ENCODE measurements around the gene SPATC1L.
"Not testable (repeated sequence)": the region's sequence is repeated elsewhere in the genome, so short reads cannot be mapped to it uniquely, and the experiment has no call there.

The SPATC1L gene

DNA sequence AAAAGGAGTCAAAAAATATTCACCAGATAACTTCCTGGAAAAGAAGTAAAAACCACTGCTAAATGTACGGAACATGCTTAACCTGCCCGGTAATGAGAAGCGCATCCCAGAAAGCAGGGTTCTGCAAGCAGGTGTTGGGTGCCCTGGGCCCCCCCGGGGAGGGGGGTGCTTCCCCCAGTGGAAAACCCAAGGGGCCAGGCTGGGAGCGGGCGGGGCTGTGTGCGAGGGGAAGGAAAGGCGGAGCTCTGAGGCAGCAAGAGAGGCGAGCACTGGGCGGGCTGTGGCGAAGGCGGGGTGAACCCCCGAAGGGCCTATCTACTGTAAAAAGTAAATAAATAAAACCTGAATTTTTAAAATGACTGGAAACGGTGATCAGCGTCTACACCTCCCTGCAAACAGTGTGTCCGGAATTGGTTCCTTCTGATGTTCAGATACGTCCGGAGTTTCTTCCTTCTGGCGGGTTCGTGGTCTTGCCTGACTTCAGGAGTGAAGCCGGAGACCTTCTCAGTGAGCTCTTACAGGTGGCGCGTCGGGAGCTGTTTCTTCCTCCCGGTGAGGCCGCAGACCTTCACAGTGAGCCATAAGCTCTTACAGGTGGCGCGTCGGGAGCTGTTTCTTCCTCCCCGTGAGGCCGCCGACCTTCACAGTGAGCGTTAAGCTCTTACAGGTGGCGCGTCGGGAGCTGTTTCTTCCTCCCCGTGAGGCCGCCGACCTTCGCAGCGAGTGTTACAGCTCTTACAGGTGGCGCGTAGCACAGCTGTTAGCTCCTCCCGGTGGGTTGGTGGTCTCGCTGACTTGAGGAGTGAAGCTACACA, 42.3 kb downstream of the SPATC1L start:
- no peak overlapping the region for H3K27ac ChIP-seq (ENCODE audit: insufficient read depth, low read length, poor library complexity, severe bottlenecking)
- H3K4me3 ChIP-seq (ENCODE audit: insufficient read depth, low read depth, low read length, poor library complexity, severe bottlenecking) = no peak overlapping the region
- H3K9me3 ChIP-seq (ENCODE audit: control insufficient read depth, low read length) = no peaks in the 10 kb centered on the region
- no peak for DNase-seq
- H3K27me3 ChIP-seq (replicated peaks; ENCODE audit: control insufficient read depth, insufficient read depth, low read length, poor library complexity, severe bottlenecking) = no peaks in the 10 kb centered on the region
- no peaks in the 10 kb centered on the region for H3K4me1 ChIP-seq (ENCODE audit: control insufficient read depth, insufficient read depth, low read length, poor library complexity, severe bottlenecking)
- H3K36me3 ChIP-seq (ENCODE audit: control insufficient read depth, insufficient read depth, low read length) = no peaks in the 10 kb centered on the region

DNA sequence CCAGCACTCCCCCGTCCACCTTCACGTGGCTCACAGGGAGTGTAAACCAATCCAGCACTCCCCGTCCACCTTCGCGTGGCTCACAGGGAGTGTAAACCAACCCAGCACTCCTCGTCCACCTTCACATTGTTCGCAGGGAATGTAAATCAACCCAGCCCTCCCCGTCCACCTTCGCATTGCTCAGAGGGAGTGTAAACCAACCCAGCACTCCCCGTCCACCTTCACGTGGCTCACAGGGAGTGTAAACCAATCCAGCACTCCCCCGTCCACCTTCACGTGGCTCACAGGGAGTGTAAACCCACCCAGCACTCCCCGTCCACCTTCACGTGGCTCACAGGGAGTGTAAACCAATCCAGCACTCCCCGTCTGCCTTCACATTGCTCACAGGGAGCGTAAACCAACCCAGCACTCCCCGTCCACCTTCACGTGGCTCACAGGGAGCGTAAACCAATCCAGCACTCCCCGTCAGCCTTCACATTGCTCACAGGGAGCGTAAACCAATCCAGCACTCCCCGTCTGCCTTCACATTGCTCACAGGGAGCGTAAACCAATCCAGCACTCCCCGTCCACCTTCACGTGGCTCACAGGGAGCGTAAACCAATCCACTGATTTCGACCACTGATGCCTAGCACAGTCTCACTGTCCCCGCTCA, 43.8 kb downstream of the SPATC1L start:
- H3K4me1 ChIP-seq (ENCODE audit: control insufficient read depth, insufficient read depth, low read length, poor library complexity, severe bottlenecking); H3K27me3 ChIP-seq (replicated peaks; ENCODE audit: control insufficient read depth, insufficient read depth, low read length, poor library complexity, severe bottlenecking); H3K27ac ChIP-seq (ENCODE audit: insufficient read depth, low read length, poor library complexity, severe bottlenecking); H3K4me3 ChIP-seq (ENCODE audit: insufficient read depth, low read depth, low read length, poor library complexity, severe bottlenecking); DNase-seq; H3K36me3 ChIP-seq (ENCODE audit: control insufficient read depth, insufficient read depth, low read length); H3K9me3 ChIP-seq (ENCODE audit: control insufficient read depth, low read length): not testable (repeated sequence)

DNA sequence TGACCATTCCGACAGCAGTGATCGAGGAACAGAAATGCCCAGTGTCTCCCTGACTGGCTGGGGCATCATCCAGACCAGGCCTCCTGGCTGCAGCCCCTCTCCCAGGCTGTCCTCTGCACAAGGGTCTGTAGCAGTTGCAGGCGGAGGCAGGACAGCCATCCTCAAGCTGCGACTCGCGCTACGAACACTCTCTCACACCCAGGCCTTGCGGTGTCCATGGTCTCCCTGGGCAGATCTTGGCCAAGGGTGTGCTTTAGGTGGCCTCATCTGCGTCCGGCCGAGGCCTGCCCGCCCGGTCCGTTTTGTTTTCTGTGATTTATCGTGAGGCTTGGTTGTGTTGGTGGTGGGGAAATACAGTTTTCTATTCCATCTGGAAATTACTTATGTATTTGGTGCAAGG, 44.6 kb downstream of the SPATC1L start:
- Histone ChIP-seq H3K36me3 (ENCODE audit: control insufficient read depth, insufficient read depth, low read length) (no peaks in the 10 kb centered on the region), H3K4me1 (ENCODE audit: control insufficient read depth, insufficient read depth, low read length, poor library complexity, severe bottlenecking) (no peaks in the 10 kb centered on the region), H3K9me3 (ENCODE audit: control insufficient read depth, low read length) (no peaks in the 10 kb centered on the region), H3K4me3 (ENCODE audit: insufficient read depth, low read depth, low read length, poor library complexity, severe bottlenecking) (no peak overlapping the region), H3K27me3 (replicated peaks; ENCODE audit: control insufficient read depth, insufficient read depth, low read length, poor library complexity, severe bottlenecking) (no peaks in the 10 kb centered on the region), H3K27ac (ENCODE audit: insufficient read depth, low read length, poor library complexity, severe bottlenecking) (no peak overlapping the region)
- no peak for DNase-seq

DNA sequence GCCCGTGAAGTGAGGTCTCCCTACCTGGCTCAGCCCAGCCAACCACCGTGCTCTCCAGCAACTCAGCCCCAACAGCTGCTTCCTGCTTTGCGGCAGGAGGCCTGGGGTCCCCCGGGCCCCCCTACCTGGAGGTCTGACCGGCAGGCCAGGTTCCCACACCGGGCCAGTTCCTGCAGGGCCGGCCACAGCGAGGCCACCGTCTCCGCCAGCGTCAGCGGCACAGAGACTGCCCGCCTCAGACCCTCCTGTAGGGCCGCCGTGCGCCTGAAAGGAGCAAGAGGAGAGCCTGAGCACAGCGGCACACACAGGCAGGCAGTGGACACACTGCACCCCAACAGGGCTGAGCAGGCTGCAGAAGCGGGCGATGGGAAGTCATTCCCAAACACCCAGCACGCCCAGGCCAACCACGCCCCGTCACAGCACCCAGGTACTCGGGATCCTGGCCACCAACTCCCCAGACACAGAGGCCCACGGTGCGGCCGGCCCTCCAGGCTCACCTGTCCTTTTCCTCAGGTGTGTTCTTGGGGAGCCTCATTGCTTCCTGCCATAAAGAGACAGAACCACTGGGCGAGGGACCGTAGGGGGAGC, 45.8 kb downstream of the SPATC1L start:
- Histone ChIP-seq H3K4me3 (ENCODE audit: insufficient read depth, low read depth, low read length, poor library complexity, severe bottlenecking) (no peak overlapping the region), H3K36me3 (ENCODE audit: control insufficient read depth, insufficient read depth, low read length) (no peaks in the 10 kb centered on the region), H3K4me1 (ENCODE audit: control insufficient read depth, insufficient read depth, low read length, poor library complexity, severe bottlenecking) (no peaks in the 10 kb centered on the region), H3K9me3 (ENCODE audit: control insufficient read depth, low read length) (no peaks in the 10 kb centered on the region), H3K27me3 (replicated peaks; ENCODE audit: control insufficient read depth, insufficient read depth, low read length, poor library complexity, severe bottlenecking) (no peaks in the 10 kb centered on the region), H3K27ac (ENCODE audit: insufficient read depth, low read length, poor library complexity, severe bottlenecking) (no peak overlapping the region)
- no peak for DNase-seq

DNA sequence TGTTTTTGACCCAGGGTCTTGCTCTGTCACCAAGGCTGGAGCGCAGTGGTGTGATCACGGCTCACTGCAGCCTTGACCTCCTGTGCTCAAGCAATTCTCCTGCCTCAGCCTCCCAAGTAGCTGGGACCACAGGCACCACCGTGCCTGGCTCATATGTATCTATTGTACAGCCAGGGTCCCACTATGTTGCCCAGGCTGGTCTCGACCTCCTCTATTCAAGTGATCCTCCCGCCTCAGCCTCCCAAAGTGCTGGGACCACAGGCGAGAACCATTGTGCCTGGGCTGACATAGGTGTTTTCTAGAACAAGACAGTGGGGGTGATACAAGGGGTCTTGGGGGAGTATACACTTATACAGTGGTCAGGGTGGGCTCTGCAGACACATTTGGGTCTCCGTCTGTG, 46.4 kb downstream of the SPATC1L start:
- H3K36me3 ChIP-seq (ENCODE audit: control insufficient read depth, insufficient read depth, low read length) = no peaks in the 10 kb centered on the region
- H3K27me3 ChIP-seq (replicated peaks; ENCODE audit: control insufficient read depth, insufficient read depth, low read length, poor library complexity, severe bottlenecking) = no peaks in the 10 kb centered on the region
- DNase-seq = no peak
- H3K27ac ChIP-seq (ENCODE audit: insufficient read depth, low read length, poor library complexity, severe bottlenecking) = no peak overlapping the region
- no peaks in the 10 kb centered on the region for H3K9me3 ChIP-seq (ENCODE audit: control insufficient read depth, low read length)
- no peaks in the 10 kb centered on the region for H3K4me1 ChIP-seq (ENCODE audit: control insufficient read depth, insufficient read depth, low read length, poor library complexity, severe bottlenecking)
- H3K4me3 ChIP-seq (ENCODE audit: insufficient read depth, low read depth, low read length, poor library complexity, severe bottlenecking) = no peak overlapping the region

DNA sequence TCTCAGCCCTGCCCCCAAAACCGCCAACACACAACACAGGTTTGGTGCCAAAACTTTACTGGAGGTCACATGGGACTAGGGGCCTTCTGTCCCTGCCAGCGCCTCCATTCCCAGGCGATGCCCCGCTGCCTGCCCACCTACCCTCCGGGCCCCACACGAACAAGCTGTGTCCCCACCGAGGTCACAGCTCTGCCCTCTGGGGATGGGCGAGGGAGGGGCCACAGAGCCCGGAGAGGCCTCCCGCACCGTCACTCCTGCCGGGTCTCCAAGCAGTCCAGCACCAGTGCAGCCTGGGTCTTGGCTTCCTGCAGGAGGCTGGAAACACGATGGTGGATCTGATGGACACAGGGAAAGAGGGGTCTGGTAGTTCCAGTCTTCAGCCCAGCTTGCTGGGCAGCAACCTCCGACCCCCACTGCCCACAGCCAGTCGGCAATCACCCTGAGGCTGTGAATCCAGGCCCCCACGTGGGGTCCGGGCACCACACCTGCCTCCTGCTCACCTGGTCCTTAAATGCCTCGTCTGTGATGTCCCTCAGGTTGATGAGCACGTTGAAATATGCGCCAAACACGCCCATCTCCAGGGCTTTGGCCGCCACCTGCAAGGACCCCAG, 47.4 kb downstream of the SPATC1L start:
- Histone ChIP-seq H3K27ac (ENCODE audit: insufficient read depth, low read length, poor library complexity, severe bottlenecking) (no peak overlapping the region), H3K4me3 (ENCODE audit: insufficient read depth, low read depth, low read length, poor library complexity, severe bottlenecking) (no peak overlapping the region), H3K27me3 (replicated peaks; ENCODE audit: control insufficient read depth, insufficient read depth, low read length, poor library complexity, severe bottlenecking) (no peaks in the 10 kb centered on the region), H3K4me1 (ENCODE audit: control insufficient read depth, insufficient read depth, low read length, poor library complexity, severe bottlenecking) (no peaks in the 10 kb centered on the region), H3K36me3 (ENCODE audit: control insufficient read depth, insufficient read depth, low read length) (no peaks in the 10 kb centered on the region), H3K9me3 (ENCODE audit: control insufficient read depth, low read length) (no peaks in the 10 kb centered on the region)
- DNase-seq = no peak

DNA sequence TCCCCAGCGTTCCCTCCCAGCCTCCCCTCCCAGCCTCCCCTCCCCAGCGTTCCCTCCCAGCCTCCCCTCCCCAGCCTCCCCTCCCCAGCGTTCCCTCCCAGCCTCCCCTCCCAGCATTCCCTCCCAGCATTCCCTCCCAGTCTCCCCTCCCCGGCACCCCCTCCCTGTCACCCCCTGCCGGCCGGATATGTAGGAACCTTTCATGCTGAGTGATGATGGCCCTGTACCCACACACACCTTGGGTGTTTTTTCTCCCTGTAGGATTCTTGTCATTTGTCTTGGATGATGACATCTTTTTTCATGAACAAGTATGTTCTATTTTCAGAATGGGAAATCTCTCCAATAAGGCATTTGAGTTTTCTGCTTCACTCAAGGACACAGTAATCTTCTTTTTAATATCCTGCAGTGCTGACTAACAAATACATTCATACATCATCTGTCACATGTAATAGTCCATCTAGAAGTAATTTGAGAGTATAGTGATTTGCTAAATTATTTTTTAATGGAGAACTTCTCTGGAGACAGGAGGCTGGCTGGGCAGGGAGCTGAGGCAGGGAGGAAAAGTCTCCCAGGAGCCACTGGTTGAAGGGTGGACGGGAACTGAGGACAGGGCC, 48.4 kb downstream of the SPATC1L start:
- Histone ChIP-seq H3K27ac (ENCODE audit: insufficient read depth, low read length, poor library complexity, severe bottlenecking) (no peak overlapping the region), H3K27me3 (replicated peaks; ENCODE audit: control insufficient read depth, insufficient read depth, low read length, poor library complexity, severe bottlenecking) (no peaks in the 10 kb centered on the region), H3K9me3 (ENCODE audit: control insufficient read depth, low read length) (no peaks in the 10 kb centered on the region), H3K36me3 (ENCODE audit: control insufficient read depth, insufficient read depth, low read length) (no peaks in the 10 kb centered on the region), H3K4me3 (ENCODE audit: insufficient read depth, low read depth, low read length, poor library complexity, severe bottlenecking) (no peak overlapping the region), H3K4me1 (ENCODE audit: control insufficient read depth, insufficient read depth, low read length, poor library complexity, severe bottlenecking) (no peaks in the 10 kb centered on the region)
- no peak for DNase-seq

DNA sequence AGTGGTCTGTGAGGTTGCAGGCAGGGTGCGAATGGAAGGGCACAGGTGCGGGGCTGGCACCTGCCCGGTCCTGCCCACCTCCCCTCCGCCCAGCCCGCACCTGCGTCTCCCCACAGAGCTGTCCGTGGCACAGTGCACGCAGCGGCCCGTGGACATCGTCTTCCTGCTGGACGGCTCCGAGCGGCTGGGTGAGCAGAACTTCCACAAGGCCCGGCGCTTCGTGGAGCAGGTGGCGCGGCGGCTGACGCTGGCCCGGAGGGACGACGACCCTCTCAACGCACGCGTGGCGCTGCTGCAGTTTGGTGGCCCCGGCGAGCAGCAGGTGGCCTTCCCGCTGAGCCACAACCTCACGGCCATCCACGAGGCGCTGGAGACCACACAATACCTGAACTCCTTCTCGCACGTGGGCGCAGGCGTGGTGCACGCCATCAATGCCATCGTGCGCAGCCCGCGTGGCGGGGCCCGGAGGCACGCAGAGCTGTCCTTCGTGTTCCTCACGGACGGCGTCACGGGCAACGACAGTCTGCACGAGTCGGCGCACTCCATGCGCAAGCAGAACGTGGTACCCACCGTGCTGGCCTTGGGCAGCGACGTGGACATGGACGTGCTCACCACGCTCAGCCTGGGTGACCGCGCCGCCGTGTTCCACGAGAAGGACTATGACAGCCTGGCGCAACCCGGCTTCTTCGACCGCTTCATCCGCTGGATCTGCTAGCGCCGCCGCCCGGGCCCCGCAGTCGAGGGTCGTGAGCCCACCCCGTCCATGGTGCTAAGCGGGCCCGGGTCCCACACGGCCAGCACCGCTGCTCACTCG, 52.2 kb downstream of the SPATC1L start:
- Histone ChIP-seq H3K36me3 (ENCODE audit: control insufficient read depth, insufficient read depth, low read length) (no peaks in the 10 kb centered on the region), H3K4me3 (ENCODE audit: insufficient read depth, low read depth, low read length, poor library complexity, severe bottlenecking) (no peak overlapping the region), H3K27ac (ENCODE audit: insufficient read depth, low read length, poor library complexity, severe bottlenecking) (no peak overlapping the region), H3K27me3 (replicated peaks; ENCODE audit: control insufficient read depth, insufficient read depth, low read length, poor library complexity, severe bottlenecking) (no peaks in the 10 kb centered on the region), H3K4me1 (ENCODE audit: control insufficient read depth, insufficient read depth, low read length, poor library complexity, severe bottlenecking) (no peaks in the 10 kb centered on the region), H3K9me3 (ENCODE audit: control insufficient read depth, low read length) (no peaks in the 10 kb centered on the region)
- no peak for DNase-seq

DNA sequence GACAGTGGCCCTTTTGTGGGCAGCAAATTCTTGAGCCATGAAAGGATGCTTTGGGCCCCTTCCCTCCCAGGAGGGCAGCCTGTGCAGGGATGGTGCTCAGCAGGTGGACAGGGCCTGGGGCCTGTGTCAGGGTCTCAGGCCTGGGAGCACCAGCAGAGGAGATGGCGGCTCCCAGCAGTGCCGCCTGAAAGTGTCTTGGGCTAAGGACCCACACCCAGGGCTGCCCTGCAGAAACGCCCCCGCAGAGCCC, 52.7 kb downstream of the SPATC1L start:
- Histone ChIP-seq H3K4me3 (ENCODE audit: insufficient read depth, low read depth, low read length, poor library complexity, severe bottlenecking) (no peak overlapping the region), H3K27me3 (replicated peaks; ENCODE audit: control insufficient read depth, insufficient read depth, low read length, poor library complexity, severe bottlenecking) (no peaks in the 10 kb centered on the region)

More for the DNA sequence above, 52.7 kb downstream of the SPATC1L start:
- no peak for DNase-seq
- H3K36me3 ChIP-seq (ENCODE audit: control insufficient read depth, insufficient read depth, low read length) = no peaks in the 10 kb centered on the region
- H3K27ac ChIP-seq (ENCODE audit: insufficient read depth, low read length, poor library complexity, severe bottlenecking) = no peak overlapping the region
- no peaks in the 10 kb centered on the region for H3K4me1 ChIP-seq (ENCODE audit: control insufficient read depth, insufficient read depth, low read length, poor library complexity, severe bottlenecking)
- H3K9me3 ChIP-seq (ENCODE audit: control insufficient read depth, low read length) = no peaks in the 10 kb centered on the region

All from effector memory CD4-positive, alpha-beta T cell (primary cell).